Stimulated activated memory B cell treated with anti-CD40 and anti-IgM and Interleukin-4, amounts not matched to agents 10 μg/mL and 1 μg/mL and 100 μg/mL, for 72 hours (primary cell): ENCODE results near the gene AZIN2.
"Not testable (repeated sequence)": the region's sequence is repeated elsewhere in the genome, so short reads cannot be mapped to it uniquely, and the experiment has no call there.

Experiments used
- ATAC-seq: fragments of 150-1000 bp; cut with Tn5 transposase; 2 replicates; pipeline ENCODE4 v1.10.0; 2021
- H3K27ac Mint-ChIP-seq: one replicate; pipeline ENCODE4 v1.8.0; 2022; ENCODE audit warnings: mild to moderate bottlenecking, mixed read lengths
- H3K27me3 Mint-ChIP-seq: one replicate; pipeline ENCODE4 v1.8.0; 2022; ENCODE audit warnings: mixed read lengths
- H3K36me3 Mint-ChIP-seq: one replicate; pipeline ENCODE4 v1.8.0; 2022; ENCODE audit warnings: mixed read lengths
- H3K4me1 Mint-ChIP-seq: one replicate; pipeline ENCODE4 v1.8.0; 2022; ENCODE audit warnings: mixed read lengths
- H3K4me3 Mint-ChIP-seq: one replicate; pipeline ENCODE4 v1.8.0; 2022; ENCODE audit warnings: mild to moderate bottlenecking, moderate library complexity, mixed read lengths
- H3K9me3 Mint-ChIP-seq: one replicate; pipeline ENCODE4 v1.8.0; 2022; ENCODE audit warnings: mixed read lengths

The AZIN2 gene

GRCh38 chr1:33080885-33081553 is at the start of gene AZIN2:
TSS of gene AZIN2 (plus strand) at chr1:33081153. CDS start at chr1:33082250, 1,097 bp downstream.
- Mint-ChIP-seq H3K4me1 (peaks cover 17% of the 10 kb centered on the region), H3K9me3 (no peaks in the 10 kb centered on the region), H3K36me3 (no peaks in the 10 kb centered on the region), H3K27ac (peak within 1 kb of the TSS; percentile 10), H3K27me3 (peaks cover 7% of the 10 kb centered on the region), H3K4me3 (peak within 1 kb of the TSS; percentile 80)
- ATAC-seq, result peak; percentile 99

- Mint-ChIP-seq H3K27me3 (no peaks in the 10 kb centered on the region), H3K4me1 (peaks cover 62% of the 10 kb centered on the region), H3K4me3 (no peak overlapping the region), H3K9me3 (no peaks in the 10 kb centered on the region), H3K27ac (no peak overlapping the region), H3K36me3 (peaks cover 40% of the 10 kb centered on the region)
- ATAC-seq, result no peak
Measured at GRCh38 chr1:33031506-33031905, 49.4 kb upstream of the AZIN2 start.

- no peaks in the 10 kb centered on the region for H3K9me3 Mint-ChIP-seq
- H3K27me3 Mint-ChIP-seq, result no peaks in the 10 kb centered on the region
- peaks cover 40% of the 10 kb centered on the region for H3K36me3 Mint-ChIP-seq
- peaks cover 62% of the 10 kb centered on the region for H3K4me1 Mint-ChIP-seq
- ATAC-seq, result no peak
- no peak overlapping the region for H3K27ac Mint-ChIP-seq
- H3K4me3 Mint-ChIP-seq, result no peak overlapping the region
Measured at GRCh38 chr1:33032126-33032869, 48.7 kb upstream of the AZIN2 start.

- ATAC-seq, result no peak
- Mint-ChIP-seq H3K9me3 (no peaks in the 10 kb centered on the region), H3K27ac (peak overlapping the region; percentile 89), H3K4me3 (peak overlapping the region; percentile 85), H3K36me3 (peaks cover 24% of the 10 kb centered on the region), H3K27me3 (no peaks in the 10 kb centered on the region), H3K4me1 (peaks cover 47% of the 10 kb centered on the region)
Measured at GRCh38 chr1:33036051-33036525, 44.9 kb upstream of the AZIN2 start.

- peak within 1 kb of the TSS; percentile 85 for H3K4me3 Mint-ChIP-seq
- H3K27ac Mint-ChIP-seq, result peak within 1 kb of the TSS; percentile 89
- H3K27me3 Mint-ChIP-seq, result no peaks in the 10 kb centered on the region
- no peaks in the 10 kb centered on the region for H3K9me3 Mint-ChIP-seq
- ATAC-seq, result peak; percentile 100
- H3K36me3 Mint-ChIP-seq, result peaks cover 17% of the 10 kb centered on the region
- H3K4me1 Mint-ChIP-seq, result peaks cover 39% of the 10 kb centered on the region
Measured at GRCh38 chr1:33036526-33037503, 44.1 kb upstream of the AZIN2 start, which contains the start of gene AK2. TSS of gene AK2 (minus strand) at chr1:33036883. CDS start at chr1:33036828, 55 bp downstream.

- Mint-ChIP-seq H3K27ac (peak overlapping the region; percentile 30), H3K4me1 (peaks cover 20% of the 10 kb centered on the region), H3K36me3 (no peaks in the 10 kb centered on the region), H3K27me3 (no peaks in the 10 kb centered on the region), H3K4me3 (no peak overlapping the region), H3K9me3 (no peaks in the 10 kb centered on the region)
- ATAC-seq, result no peak
Measured at GRCh38 chr1:33039840-33040239, 41.1 kb upstream of the AZIN2 start.

- peaks cover 10% of the 10 kb centered on the region for H3K4me1 Mint-ChIP-seq
- H3K36me3 Mint-ChIP-seq, result no peaks in the 10 kb centered on the region
- no peaks in the 10 kb centered on the region for H3K27me3 Mint-ChIP-seq
- no peak for ATAC-seq
- H3K9me3 Mint-ChIP-seq, result no peaks in the 10 kb centered on the region
- no peak overlapping the region for H3K27ac Mint-ChIP-seq
- no peak overlapping the region for H3K4me3 Mint-ChIP-seq
Measured at GRCh38 chr1:33041026-33041425, 39.9 kb upstream of the AZIN2 start.

GRCh38 chr1:33042831-33043230 is 38.1 kb upstream of the AZIN2 start:
- Mint-ChIP-seq H3K27ac (no peak overlapping the region), H3K4me1 (peaks cover 5% of the 10 kb centered on the region), H3K27me3 (peaks cover 1% of the 10 kb centered on the region), H3K9me3 (no peaks in the 10 kb centered on the region), H3K4me3 (no peak overlapping the region), H3K36me3 (no peaks in the 10 kb centered on the region)
- ATAC-seq, result no peak

- Mint-ChIP-seq H3K9me3 (no peaks in the 10 kb centered on the region), H3K27ac (no peak overlapping the region), H3K27me3 (peaks cover 8% of the 10 kb centered on the region), H3K4me3 (no peak overlapping the region), H3K4me1 (peaks cover 5% of the 10 kb centered on the region), H3K36me3 (no peaks in the 10 kb centered on the region)
- ATAC-seq, result no peak
Measured at GRCh38 chr1:33043267-33044092, 37.5 kb upstream of the AZIN2 start.

- H3K27ac Mint-ChIP-seq, result no peak overlapping the region
- no peak for ATAC-seq
- H3K9me3 Mint-ChIP-seq, result no peaks in the 10 kb centered on the region
- no peak overlapping the region for H3K4me3 Mint-ChIP-seq
- H3K27me3 Mint-ChIP-seq, result peaks cover 10% of the 10 kb centered on the region
- H3K36me3 Mint-ChIP-seq, result no peaks in the 10 kb centered on the region
- H3K4me1 Mint-ChIP-seq, result no peaks in the 10 kb centered on the region
Measured at GRCh38 chr1:33045246-33045645, 35.7 kb upstream of the AZIN2 start.

GRCh38 chr1:33045814-33046213 is 35.1 kb upstream of the AZIN2 start:
- H3K27me3 Mint-ChIP-seq, result peaks cover 10% of the 10 kb centered on the region
- no peaks in the 10 kb centered on the region for H3K36me3 Mint-ChIP-seq
- H3K4me1 Mint-ChIP-seq, result no peaks in the 10 kb centered on the region
- H3K9me3 Mint-ChIP-seq, result peaks cover 3% of the 10 kb centered on the region
- H3K27ac Mint-ChIP-seq, result no peak overlapping the region
- H3K4me3 Mint-ChIP-seq, result no peak overlapping the region
- ATAC-seq, result no peak

GRCh38 chr1:33046234-33046633 is 34.7 kb upstream of the AZIN2 start:
- not testable (repeated sequence) for H3K36me3 Mint-ChIP-seq, H3K9me3 Mint-ChIP-seq, H3K4me3 Mint-ChIP-seq, H3K27ac Mint-ChIP-seq, H3K4me1 Mint-ChIP-seq, ATAC-seq
- H3K27me3 Mint-ChIP-seq, result peaks cover 10% of the 10 kb centered on the region

- Mint-ChIP-seq H3K4me3 (no peak overlapping the region), H3K27ac (no peak overlapping the region), H3K9me3 (peaks cover 3% of the 10 kb centered on the region), H3K4me1 (no peaks in the 10 kb centered on the region), H3K36me3 (no peaks in the 10 kb centered on the region), H3K27me3 (peaks cover 10% of the 10 kb centered on the region)
- ATAC-seq, result no peak
Measured at GRCh38 chr1:33047290-33047689, 33.7 kb upstream of the AZIN2 start.

GRCh38 chr1:33047839-33048305 is 33.1 kb upstream of the AZIN2 start:
- Mint-ChIP-seq H3K27me3 (peaks cover 10% of the 10 kb centered on the region), H3K36me3 (no peaks in the 10 kb centered on the region), H3K9me3 (peaks cover 3% of the 10 kb centered on the region), H3K27ac (no peak overlapping the region), H3K4me3 (no peak overlapping the region), H3K4me1 (no peaks in the 10 kb centered on the region)
- no peak for ATAC-seq
